ENCODE measurements around the gene SMC2. TPM values are rescaled to one million over a fixed set of nuclear protein-coding genes. Genes with fewer than 3 reads are reported as not detected.

SMC2 gene
- total RNA-seq, 1 donor from 2014 or later = 9.8 TPM

DNA sequence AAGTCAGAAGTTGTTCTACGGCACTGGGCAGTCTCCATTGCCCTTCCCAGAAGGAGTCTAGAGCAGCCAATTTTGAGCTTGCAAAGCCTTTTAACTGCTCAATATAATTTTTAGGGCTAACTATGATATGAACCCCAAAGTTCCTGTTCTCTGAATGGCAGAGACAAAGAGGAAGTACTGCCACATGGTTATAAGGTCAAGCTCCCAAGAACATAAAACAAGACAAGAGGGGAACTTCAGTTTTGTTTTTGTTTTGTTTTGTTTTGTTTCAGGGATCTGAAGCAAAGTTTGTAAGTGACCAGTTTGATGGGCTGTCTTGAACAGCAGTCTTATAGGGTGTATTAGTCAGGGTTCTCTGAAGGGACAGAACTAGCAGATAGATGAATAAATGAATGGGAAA, 11.9 kb upstream of the SMC2 start:
- Mint-ChIP-seq H3K27ac (ENCODE audit: unreplicated experiment) (no peak overlapping the region), H3K4me1 (ENCODE audit: low read depth, unreplicated experiment) (no peaks in the 10 kb centered on the region), H3K9me3 (ENCODE audit: unreplicated experiment) (peaks cover 9% of the 10 kb centered on the region), H3K27me3 (ENCODE audit: low read depth, unreplicated experiment) (peaks cover 2% of the 10 kb centered on the region), H3K36me3 (ENCODE audit: low read depth, unreplicated experiment) (no peaks in the 10 kb centered on the region), H3K4me3 (ENCODE audit: unreplicated experiment) (no peak overlapping the region)
- no peak overlapping the region for H3K4me2 ChIP-seq (ENCODE audit: low read length)
- H3K79me2 ChIP-seq (ENCODE audit: insufficient read depth, low read length) = no peaks in the 10 kb centered on the region
- H3K9me3 ChIP-seq (ENCODE audit: insufficient read depth, low read depth, low read length) = no peaks in the 10 kb centered on the region
- no peak overlapping the region for H2AFZ ChIP-seq (ENCODE audit: low read depth, low read length)
- DNase-seq (ENCODE audit: low read depth) (no peak), FAIRE-seq (no peak)
- no peak overlapping the region for H3K4me3 ChIP-seq (ENCODE audit: insufficient read depth, low read depth, low read length)
- no peaks in the 10 kb centered on the region for H4K20me1 ChIP-seq (ENCODE audit: insufficient read depth, low read length)
- H3K36me3 ChIP-seq (ENCODE audit: insufficient read depth, low read length) = no peaks in the 10 kb centered on the region
- H3K27ac ChIP-seq (ENCODE audit: low read depth, low read length) = no peak overlapping the region
- no peaks in the 10 kb centered on the region for H3K27me3 ChIP-seq (ENCODE audit: insufficient read depth, low read length)
- H3K4me1 ChIP-seq (ENCODE audit: insufficient read depth, low read length) = no peaks in the 10 kb centered on the region
- TF ChIP-seq, protein P1, sequence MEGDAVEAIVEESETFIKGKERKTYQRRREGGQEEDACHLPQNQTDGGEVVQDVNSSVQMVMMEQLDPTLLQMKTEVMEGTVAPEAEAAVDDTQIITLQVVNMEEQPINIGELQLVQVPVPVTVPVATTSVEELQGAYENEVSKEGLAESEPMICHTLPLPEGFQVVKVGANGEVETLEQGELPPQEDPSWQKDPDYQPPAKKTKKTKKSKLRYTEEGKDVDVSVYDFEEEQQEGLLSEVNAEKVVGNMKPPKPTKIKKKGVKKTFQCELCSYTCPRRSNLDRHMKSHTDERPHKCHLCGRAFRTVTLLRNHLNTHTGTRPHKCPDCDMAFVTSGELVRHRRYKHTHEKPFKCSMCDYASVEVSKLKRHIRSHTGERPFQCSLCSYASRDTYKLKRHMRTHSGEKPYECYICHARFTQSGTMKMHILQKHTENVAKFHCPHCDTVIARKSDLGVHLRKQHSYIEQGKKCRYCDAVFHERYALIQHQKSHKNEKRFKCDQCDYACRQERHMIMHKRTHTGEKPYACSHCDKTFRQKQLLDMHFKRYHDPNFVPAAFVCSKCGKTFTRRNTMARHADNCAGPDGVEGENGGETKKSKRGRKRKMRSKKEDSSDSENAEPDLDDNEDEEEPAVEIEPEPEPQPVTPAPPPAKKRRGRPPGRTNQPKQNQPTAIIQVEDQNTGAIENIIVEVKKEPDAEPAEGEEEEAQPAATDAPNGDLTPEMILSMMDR (IDR thresholded peaks at IDR 0.05; ENCODE audit: insufficient read depth, low read depth, low read length) = no peak
- no peak overlapping the region for H3K9ac ChIP-seq (ENCODE audit: low read length)

DNA sequence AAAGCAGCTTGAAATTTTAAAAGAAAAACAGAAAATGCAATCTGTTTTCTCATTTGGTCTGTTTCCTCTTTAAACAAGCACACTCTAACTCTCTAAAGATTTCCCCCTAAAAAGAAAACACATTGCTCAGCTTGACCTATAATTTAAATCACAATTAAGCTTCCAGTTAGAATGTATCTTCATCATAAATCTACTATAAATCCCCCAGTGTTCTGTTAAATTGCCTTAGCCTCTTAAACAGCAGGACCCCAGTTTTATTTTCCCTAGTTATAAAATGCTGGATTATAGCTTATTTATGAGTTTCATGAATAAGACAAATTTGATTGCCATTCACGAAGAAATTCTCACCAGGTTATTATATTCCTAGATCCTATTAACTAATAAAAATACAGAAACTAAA, 8.6 kb upstream of the SMC2 start:
- H3K4me1 Mint-ChIP-seq (ENCODE audit: low read depth, unreplicated experiment) = no peaks in the 10 kb centered on the region
- Histone ChIP-seq H3K27me3 (ENCODE audit: insufficient read depth, low read length) (no peaks in the 10 kb centered on the region), H2AFZ (ENCODE audit: low read depth, low read length) (no peak overlapping the region), H4K20me1 (ENCODE audit: insufficient read depth, low read length) (no peaks in the 10 kb centered on the region), H3K9ac (ENCODE audit: low read length) (no peak overlapping the region), H3K4me2 (ENCODE audit: low read length) (no peak overlapping the region), H3K4me1 (ENCODE audit: insufficient read depth, low read length) (no peaks in the 10 kb centered on the region), H3K27ac (ENCODE audit: low read depth, low read length) (no peak overlapping the region), H3K36me3 (ENCODE audit: insufficient read depth, low read length) (no peaks in the 10 kb centered on the region), H3K4me3 (ENCODE audit: insufficient read depth, low read depth, low read length) (no peak overlapping the region), H3K9me3 (ENCODE audit: insufficient read depth, low read depth, low read length) (no peaks in the 10 kb centered on the region), H3K79me2 (ENCODE audit: insufficient read depth, low read length) (no peaks in the 10 kb centered on the region)
- H3K27ac Mint-ChIP-seq (ENCODE audit: unreplicated experiment) = no peak overlapping the region
- FAIRE-seq (no peak), DNase-seq (ENCODE audit: low read depth) (no peak)
- TF ChIP-seq, protein P1 (IDR thresholded peaks at IDR 0.05; ENCODE audit: insufficient read depth, low read depth, low read length) = no peak
- TF ChIP-seq EZH2 (IDR thresholded peaks at IDR 0.05; ENCODE audit: insufficient read depth, low read length) = no peak
- no peak overlapping the region for H3K4me3 Mint-ChIP-seq (ENCODE audit: unreplicated experiment)
- peaks cover 5% of the 10 kb centered on the region for H3K9me3 Mint-ChIP-seq (ENCODE audit: unreplicated experiment)
- peaks cover 5% of the 10 kb centered on the region for H3K27me3 Mint-ChIP-seq (ENCODE audit: low read depth, unreplicated experiment)
- H3K36me3 Mint-ChIP-seq (ENCODE audit: low read depth, unreplicated experiment) = no peaks in the 10 kb centered on the region

DNA sequence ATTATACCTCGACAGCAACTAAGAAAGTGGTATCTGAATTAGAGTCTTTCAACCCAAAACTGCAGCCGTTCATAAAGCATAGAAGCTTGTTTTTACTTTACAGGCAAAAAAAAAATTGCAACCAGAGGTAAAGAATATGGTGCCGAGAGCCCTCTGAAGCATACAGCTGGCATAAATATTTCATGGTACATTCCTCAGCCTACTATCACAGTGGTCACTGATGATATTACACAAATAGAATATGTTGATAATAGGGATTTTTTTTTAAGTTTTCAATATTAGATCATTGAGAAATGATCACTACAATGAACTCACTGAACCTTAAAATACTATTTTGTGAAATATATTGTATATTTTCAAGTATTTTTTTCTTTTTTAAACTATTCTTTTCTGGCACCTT, 6.2 kb upstream of the SMC2 start:
- no peaks in the 10 kb centered on the region for H3K36me3 ChIP-seq (ENCODE audit: insufficient read depth, low read length)
- Mint-ChIP-seq H3K36me3 (ENCODE audit: low read depth, unreplicated experiment) (no peaks in the 10 kb centered on the region), H3K27ac (ENCODE audit: unreplicated experiment) (no peak overlapping the region), H3K27me3 (ENCODE audit: low read depth, unreplicated experiment) (peaks cover 5% of the 10 kb centered on the region), H3K9me3 (ENCODE audit: unreplicated experiment) (no peaks in the 10 kb centered on the region), H3K4me3 (ENCODE audit: unreplicated experiment) (no peak overlapping the region), H3K4me1 (ENCODE audit: low read depth, unreplicated experiment) (no peaks in the 10 kb centered on the region)
- no peak overlapping the region for H3K4me2 ChIP-seq (ENCODE audit: low read length)
- no peaks in the 10 kb centered on the region for H3K9me3 ChIP-seq (ENCODE audit: insufficient read depth, low read depth, low read length)
- H3K4me1 ChIP-seq (ENCODE audit: insufficient read depth, low read length) = peaks cover 3% of the 10 kb centered on the region
- TF ChIP-seq, protein P1 (IDR thresholded peaks at IDR 0.05; ENCODE audit: insufficient read depth, low read depth, low read length) = no peak
- TF ChIP-seq EZH2 (IDR thresholded peaks at IDR 0.05; ENCODE audit: insufficient read depth, low read length) = no peak
- no peaks in the 10 kb centered on the region for H3K27me3 ChIP-seq (ENCODE audit: insufficient read depth, low read length)
- H3K4me3 ChIP-seq (ENCODE audit: insufficient read depth, low read depth, low read length) = no peak overlapping the region
- no peaks in the 10 kb centered on the region for H4K20me1 ChIP-seq (ENCODE audit: insufficient read depth, low read length)
- no peak overlapping the region for H3K9ac ChIP-seq (ENCODE audit: low read length)
- no peak overlapping the region for H2AFZ ChIP-seq (ENCODE audit: low read depth, low read length)
- FAIRE-seq (no peak), DNase-seq (ENCODE audit: low read depth) (no peak)
- H3K79me2 ChIP-seq (ENCODE audit: insufficient read depth, low read length) = no peaks in the 10 kb centered on the region
- H3K27ac ChIP-seq (ENCODE audit: low read depth, low read length) = no peak overlapping the region
